Renal cortical epithelial cell (primary cell): ENCODE data around the gene IL6R. TPM values are rescaled to one million over a fixed set of nuclear protein-coding genes. Genes with fewer than 3 reads are reported as not detected.

ENCODE experiments used
- DNase-seq: peaks from one replicate; pipeline ENCODE4 v3.0.0-alpha.2; 2011; ENCODE audit warnings: low read depth
- total RNA-seq: library from RNA; depleted of rRNA; stranded (reverse); fragments of >200 nt; gene quantifications from 2 replicates; pipeline ENCODE4 v1.2.3, GENCODE V29; 2014

The IL6R gene
- total RNA-seq, 1 donor from 2014 or later: 13.9 TPM

- no peak for DNase-seq
Measured at GRCh38 chr1:154448331-154448811, 43.2 kb downstream of the IL6R start.

GRCh38 chr1:154453161-154453560 is 48.0 kb downstream of the IL6R start:
- no peak for DNase-seq

GRCh38 chr1:154453574-154454352 is 48.6 kb downstream of the IL6R start:
- DNase-seq: peak; percentile 80

GRCh38 chr1:154454386-154455120 is 49.4 kb downstream of the IL6R start:
- DNase-seq: no peak

- no peak for DNase-seq
Measured at GRCh38 chr1:154456631-154457030, 51.5 kb downstream of the IL6R start.

- peak; percentile 74 for DNase-seq
Measured at GRCh38 chr1:154459080-154459479, 53.9 kb downstream of the IL6R start.

- no peak for DNase-seq
Measured at GRCh38 chr1:154460695-154461260, 55.6 kb downstream of the IL6R start.

GRCh38 chr1:154463512-154463990 is 58.4 kb downstream of the IL6R start:
- no peak for DNase-seq

- no peak for DNase-seq
Measured at GRCh38 chr1:154465621-154466195, 60.6 kb downstream of the IL6R start.

- no peak for DNase-seq
Measured at GRCh38 chr1:154466206-154466605, 61.1 kb downstream of the IL6R start.

- DNase-seq: no peak
Measured at GRCh38 chr1:154466921-154467417, 61.8 kb downstream of the IL6R start.

GRCh38 chr1:154467434-154468102 is 62.4 kb downstream of the IL6R start:
- no peak for DNase-seq

- DNase-seq: no peak
Measured at GRCh38 chr1:154468535-154469250, 63.5 kb downstream of the IL6R start.

GRCh38 chr1:154469844-154470560 is 64.9 kb downstream of the IL6R start:
- DNase-seq: no peak

GRCh38 chr1:154471304-154471703 is 66.2 kb downstream of the IL6R start:
- DNase-seq: no peak

- DNase-seq: peak; percentile 99
Measured at GRCh38 chr1:154474802-154475201, 69.7 kb downstream of the IL6R start.

GRCh38 chr1:154476791-154477190 is 71.6 kb downstream of the IL6R start:
- peak; percentile 44 for DNase-seq

- DNase-seq: no peak
Measured at GRCh38 chr1:154478013-154478412, 72.9 kb downstream of the IL6R start.

GRCh38 chr1:154478639-154479038 is 73.5 kb downstream of the IL6R start:
- peak; percentile 58 for DNase-seq
